NCI-H128 (cell line): ENCODE results near the gene UGCG.
"Not testable (repeated sequence)": the region's sequence is repeated elsewhere in the genome, so short reads cannot be mapped to it uniquely, and the experiment has no call there.

Source experiments
- DNase-seq: peaks from one replicate; lab custom pipeline; 2025; ENCODE audit not compliant: unreplicated experiment; lab: John Stamatoyannopoulos, UW

Gene UGCG

DNA sequence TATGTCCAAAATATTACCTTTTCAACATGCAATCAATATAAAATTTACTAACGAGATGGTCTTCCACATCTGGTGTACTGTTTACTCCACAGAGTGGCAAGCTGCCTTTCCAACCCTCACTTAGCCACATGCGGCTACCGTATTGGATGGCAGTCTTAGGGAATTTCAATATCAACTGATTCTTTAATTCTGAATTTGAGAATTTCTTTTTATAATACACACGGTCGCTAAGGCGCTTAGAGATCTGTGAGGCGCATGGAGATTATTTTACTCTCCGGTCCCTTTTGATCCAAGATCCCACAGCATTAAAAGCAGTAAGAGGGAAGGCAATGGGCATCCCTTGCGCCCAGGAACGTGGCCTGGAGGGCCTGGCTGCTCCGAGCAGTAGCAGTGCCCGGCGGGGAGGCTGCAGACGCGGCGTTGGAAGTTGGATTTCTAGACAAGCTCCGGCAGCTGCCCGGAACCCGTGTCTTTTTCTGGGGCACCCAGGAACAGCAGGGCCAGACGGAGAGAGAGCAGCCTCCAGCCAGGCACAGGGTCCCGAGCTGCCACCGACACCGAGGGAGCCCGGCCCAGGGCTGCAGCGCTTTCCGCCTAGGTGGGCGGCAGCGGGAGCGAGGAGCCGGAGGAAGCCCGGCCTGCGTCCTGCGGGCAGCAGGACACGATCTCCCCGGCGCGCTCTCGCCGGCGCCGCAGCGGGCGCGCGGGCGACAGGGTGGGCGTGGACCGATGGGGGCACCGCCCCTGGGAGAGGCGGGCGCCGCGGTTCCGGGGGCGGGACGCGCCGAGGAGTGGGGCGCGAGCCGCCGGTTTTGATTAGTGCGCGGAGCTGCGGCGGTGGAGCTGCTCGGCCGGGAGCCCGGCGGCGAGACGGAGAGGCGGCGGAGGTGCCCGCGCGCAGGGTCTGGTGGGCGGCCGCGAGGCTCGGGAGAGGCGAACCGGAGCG, at the start of gene UGCG:
TSS of gene UGCG (plus strand) at position 819 of the 946 bp plus-strand sequence. CDS start 402 bp downstream, outside the sequence.
- DNase-seq: peak; percentile 89

DNA sequence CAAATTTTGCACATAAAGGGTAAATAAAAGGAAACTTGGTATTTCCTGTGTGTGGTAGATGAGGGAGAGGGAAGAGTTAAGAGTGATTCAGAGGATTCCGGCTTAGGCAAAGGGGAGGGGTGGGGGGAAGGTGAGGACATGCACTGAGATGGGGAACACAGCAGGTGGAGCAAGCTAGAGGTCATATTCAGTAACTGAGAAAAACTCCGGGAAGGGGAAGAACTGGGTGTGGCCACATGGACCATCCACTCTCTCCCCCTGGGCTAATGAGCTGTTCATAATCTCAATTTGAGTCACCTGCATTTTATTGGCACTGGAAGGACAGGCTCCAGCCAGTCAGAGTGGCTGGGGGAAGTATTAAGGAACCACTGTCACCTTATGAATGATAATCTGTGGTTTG, 45.1 kb upstream of the UGCG start:
- no peak for DNase-seq

DNA sequence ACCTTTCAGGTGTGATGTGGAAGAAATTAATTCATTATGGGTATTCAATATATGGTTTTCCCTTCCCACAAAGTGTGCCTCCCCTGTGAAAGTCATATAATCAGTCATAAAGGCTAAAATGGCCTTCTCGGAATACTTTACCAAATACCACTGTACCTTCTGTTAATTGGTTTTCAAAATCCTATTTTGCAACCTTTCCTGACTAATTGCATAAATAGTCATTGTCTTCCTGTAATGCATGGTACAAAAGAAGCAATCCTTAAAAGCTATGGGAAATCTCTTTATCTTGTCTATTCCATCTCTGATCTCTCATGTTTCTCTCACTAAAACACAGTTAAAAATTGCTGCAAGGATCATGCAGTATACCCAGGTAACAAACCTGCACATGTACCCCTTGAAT, 44.3 kb upstream of the UGCG start:
- no peak for DNase-seq

DNA sequence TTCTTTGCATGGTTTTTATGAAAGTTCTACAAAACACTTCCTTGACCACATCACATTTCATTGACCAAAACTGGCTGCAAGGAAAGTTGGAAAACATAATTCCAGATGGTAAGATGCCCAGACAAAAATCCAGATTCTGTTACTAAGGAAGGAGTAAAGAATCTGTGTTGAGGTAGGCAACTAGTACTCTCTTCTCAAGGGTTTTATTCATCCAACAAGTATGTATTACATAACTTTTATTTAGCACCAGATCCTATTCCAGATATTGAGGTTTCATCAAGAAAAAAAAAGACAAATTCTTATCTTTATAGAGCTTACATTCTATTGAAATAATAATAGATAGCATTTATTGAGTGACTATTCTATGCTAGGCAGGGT, 43.2 kb upstream of the UGCG start:
- DNase-seq: no peak

DNA sequence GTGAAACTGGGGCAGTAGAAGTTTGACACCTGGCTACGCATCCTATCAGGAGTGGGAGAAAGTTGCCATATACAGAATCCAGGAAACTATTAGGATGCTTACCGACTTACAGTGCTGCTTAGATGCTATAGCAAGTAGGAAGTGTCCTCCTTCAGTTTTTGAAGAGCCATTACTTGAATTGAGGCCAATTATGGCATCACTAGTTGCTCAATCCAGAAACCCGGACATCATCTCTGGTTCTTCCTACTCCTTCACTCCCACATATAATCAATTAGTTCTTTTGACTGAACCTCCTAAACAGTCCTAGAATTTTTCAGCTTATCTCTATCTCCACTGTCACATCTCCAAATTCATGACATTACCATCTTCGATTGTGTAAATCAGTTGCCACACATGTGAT, 41.8 kb upstream of the UGCG start:
- no peak for DNase-seq

DNA sequence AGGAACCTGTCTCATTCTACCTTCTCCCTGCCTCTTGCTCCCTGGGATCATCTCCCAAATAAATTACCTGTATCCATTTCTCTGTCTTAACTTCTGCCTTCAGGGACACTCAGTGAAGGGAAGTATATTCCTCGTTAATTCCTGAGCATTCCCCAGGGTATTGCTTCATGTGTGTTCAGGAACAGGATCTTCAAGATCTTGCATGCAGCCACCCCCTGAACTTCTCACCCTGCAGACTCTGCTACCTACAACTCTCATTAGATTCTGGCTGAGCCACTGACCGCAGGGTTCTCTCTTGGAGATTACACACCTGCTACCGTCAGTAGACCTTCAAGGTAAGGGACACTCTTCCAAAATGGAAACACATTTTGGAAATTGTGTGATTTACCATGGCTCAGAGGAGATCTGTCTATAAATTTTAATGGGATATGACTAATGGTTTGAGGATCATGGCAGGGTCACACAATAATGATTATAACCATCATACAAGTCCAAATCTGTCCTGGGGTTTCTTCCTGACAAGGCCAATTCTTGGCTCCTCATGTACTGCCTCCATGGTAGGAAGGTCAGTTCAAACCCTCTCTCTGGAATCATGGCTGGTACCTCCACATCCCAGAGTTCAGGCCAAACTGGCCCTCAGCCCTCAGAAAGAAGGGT, 38.9 kb upstream of the UGCG start:
- no peak for DNase-seq

DNA sequence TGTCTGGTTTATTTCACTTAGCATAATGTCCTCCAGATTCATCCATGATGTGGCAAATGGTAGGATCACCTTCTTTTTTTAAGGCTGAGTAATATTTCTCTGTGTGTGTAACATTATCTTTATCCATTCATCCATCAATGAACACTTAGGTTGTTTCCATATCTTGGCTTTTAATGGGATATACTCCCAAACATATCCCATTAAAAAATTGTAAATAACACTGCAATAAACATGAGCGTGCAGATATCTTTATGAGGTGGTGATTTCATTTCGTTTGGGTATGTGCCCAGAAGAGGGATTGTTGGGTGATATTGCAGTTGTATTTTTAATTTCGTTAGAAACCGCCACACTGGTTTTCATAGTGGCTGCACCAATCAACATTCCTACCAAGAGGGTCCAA, 36.2 kb upstream of the UGCG start:
- no peak for DNase-seq

DNA sequence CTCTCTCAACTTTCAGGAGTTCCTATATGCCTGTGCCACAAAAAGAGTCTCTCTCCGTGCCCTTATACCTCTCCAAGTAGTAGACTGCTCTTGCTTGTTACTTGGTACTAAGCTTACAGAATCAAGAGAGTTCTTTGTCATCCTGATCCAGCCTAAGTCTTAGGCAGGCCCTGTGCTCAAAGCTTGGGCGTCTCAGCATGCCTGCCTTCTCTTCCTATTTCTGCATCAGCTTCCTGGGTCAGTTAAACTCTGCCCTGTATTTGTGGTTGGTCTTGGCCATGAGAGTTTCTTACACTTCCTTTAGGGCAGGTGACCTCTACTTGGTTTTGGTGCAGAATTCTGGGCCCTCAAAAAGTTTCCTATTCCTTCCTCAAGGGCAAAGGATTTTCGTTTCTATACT, 33.0 kb upstream of the UGCG start:
- DNase-seq: no peak

DNA sequence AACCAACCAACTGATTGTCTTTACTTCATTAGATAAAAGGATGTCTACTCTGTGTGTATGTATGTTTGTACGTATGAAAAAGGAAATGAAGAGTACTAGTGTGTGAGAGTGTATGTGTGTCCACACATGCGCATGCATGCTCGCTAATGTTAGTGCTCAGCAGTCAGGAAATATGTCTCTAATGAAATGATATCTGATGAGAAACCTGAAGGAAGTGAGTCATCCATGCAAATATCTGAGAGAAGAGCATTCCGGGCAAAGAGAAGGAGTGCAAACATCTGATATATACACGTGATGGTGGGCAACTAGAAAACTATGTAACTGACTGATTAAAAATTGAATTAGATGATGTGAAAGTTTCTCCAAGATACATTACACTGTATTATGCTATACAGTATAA, 29.6 kb upstream of the UGCG start:
- no peak for DNase-seq

DNA sequence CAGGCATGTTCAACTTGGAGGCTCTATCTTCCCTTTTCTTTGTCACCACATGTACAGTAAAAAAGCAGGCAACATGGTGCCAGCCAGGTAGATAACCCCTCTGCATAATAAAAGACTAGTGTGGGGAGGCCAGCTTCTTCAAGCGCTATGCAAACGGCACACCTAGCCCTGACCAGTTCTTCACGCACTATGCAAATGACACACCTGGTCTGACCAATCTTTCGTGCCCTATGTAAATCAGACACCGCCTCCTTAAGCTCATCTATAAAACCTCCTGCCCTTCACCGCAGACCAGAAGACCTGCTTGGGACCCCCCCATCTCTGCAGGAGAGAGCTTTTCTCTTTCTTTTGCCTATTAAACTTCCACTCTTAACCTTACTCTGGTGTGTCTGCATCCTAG, 28.1 kb upstream of the UGCG start:
- no peak for DNase-seq

DNA sequence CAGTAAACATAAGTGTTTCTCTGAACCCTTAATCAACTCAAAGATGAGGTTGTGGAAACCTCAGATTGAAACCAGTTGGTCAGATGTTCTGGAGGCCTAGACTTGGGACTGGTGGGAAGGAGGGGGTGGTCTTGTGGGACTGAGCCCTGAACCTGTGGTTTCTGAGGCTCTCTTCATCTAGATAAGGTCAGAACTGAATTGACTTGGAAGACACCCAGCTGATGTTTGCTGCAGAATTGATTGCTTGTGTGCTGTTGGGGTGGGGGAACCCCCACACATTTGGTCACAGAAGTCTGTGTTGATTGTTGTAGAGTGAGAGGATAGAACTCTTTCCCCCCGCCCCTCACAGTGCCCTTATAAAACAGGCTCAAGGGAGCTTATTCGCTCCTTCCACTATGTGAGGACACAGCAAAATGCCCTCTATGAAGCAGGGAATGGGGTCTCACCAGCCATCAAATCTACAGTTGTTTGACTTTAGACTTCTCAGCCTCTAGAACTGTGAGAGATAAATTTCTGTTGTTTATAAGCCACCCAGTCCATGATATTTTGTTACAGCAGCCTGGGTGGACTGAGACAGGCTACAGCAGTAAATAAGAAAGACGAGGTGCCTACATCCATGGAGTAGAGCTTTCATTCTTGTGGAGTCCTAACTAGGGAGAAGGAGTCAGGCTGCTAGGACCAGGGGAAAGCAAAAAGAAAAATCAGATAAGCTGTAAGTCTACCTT, 25.7 kb upstream of the UGCG start:
- no peak for DNase-seq

DNA sequence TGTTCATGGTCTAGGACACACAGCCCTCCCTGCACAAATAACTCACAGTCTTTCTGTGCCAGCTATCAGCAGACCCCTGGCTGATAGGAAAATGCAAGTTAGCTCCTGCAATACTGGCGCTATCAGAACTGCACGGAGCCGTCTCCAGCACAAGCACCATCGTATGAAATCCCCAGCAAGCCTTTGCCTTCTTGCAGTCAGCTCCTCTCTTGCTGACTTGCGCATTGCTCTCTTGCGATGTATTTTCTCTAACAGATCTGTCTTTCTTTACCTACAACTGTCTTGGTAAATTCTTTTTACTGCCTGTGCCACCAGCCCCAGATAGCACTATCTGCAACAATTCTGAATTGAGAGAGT, 25.1 kb upstream of the UGCG start:
- no peak for DNase-seq

DNA sequence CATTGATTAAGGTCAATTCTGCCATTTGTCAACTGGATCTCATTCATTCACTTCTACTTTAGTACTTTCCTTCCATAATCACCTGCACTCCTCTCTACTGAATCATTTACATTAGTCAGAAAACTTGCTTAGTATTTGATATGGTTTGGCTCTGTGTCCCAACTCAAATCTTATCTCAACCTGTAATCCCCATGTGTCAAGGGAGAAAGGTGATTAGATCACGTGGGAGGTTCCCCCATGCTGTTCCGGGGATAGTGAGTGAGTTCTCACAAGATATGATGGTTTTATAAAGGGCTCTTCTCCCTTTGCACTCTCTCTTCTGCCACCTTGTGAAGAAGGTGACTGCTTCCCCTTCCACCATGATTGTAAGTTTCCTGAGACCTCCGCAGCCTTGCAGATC, 23.7 kb upstream of the UGCG start:
- DNase-seq: no peak

DNA sequence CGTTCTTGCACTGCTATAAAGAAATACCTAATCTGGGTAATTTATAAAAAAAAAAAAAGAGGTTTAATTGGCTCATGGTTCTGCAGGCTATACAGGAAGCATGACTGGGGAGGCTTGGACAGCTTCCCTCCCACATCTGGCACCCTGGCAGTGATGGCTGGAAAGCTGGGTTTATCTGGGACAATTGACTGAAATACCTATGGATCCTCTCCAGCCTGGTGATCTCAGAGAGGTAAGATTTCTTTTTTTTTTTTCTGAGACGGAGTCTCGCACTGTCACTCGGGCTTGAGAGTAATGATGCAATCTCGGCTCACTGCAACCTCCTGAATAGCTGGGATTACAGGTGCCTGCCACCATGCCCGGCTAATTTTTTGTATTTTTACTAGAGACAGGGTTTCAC, 22.7 kb upstream of the UGCG start:
- no peak for DNase-seq

DNA sequence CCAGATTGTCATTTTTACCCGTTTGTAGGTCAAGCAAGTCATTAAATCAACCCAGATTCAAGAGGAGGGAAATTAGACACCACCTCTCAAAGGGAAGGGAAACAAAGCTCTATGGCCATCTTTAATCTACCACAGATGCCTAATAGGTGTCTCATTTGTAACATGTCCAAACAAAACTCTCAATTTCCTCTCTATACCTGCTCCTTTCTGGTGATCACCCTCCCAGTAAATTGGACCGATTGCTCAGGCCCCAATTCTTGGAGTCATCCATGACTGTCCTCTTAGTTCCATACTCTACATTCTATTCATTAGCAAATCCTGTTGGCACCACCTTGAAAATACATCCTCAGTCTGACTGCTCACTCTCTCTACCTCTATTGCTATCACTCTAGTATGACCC, 22.1 kb upstream of the UGCG start:
- DNase-seq: no peak

DNA sequence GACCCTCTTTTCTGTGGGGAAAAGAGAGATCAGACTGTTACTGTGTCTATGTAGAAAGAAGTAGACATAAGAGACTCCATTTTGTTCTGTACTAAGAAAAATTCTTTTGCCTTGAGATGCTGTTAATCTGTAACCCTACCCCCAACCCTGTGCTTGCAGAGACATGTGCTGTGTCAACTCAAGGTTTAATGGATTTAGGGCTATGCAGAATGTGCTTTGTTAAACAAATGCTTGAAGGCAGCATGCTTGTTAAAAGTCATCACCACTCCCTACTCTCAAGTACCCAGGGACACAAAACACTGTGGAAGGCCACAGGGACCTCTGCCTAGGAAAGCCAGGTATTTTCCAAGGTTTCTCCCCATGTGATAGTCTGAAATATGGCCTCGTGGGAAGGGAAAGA, 21.3 kb upstream of the UGCG start:
- DNase-seq: not testable (repeated sequence)

DNA sequence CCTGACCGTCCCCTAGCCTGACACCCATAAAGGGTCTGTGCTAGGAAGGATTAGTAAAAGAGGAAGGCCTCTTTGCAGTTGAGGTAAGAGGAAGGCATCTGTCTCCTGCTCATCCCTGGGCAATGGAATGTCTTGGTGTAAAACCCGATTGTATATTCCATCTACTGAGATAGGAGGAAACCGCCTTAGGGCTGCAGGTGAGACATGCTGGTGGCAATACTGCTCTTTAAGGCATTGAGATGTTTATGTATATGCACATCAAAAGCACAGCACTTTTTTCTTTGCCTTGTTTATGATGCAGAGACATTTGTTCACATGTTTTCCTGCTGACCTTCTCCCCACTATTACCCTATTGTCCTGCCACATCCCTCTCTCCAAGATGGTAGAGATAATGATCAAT, 20.9 kb upstream of the UGCG start:
- not testable (repeated sequence) for DNase-seq

DNA sequence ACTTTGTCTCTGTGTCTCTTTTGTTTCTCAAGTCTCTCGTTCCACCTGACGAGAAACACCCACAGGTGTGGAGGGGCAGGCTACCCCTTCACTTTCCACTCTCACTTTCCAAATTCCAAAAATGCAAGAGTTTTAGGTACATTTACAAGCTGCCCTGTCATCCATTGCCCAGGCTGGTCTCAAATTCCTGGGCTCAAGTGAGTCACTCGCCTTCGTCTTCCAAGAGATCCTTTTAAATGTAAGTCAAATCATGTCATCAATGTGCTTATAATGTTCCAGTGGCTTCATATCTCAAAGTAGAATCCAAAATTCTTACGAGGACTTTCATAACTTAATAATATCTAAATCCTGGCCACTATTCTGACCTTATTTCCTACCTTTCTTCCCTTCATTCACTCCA, 20.4 kb upstream of the UGCG start:
- DNase-seq: no peak

DNA sequence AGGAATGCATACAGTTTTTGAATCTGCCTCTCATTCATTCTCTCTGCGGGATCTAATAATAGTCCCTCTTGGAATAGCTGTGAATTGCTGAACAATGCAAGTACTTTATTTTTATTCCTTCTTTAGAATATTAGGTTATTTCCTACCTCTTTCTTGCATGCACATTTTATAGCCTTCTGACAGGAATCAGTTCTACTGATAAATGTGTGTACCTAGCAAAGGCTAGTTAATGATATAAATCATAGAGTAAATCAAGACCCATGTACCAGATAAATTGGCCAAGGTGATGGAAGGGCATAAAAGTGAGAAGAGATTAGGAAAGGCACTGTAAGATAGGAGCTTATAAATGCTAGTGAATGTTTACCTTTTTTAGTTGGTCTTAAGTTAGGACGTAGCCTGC, 19.2 kb upstream of the UGCG start:
- no peak for DNase-seq

DNA sequence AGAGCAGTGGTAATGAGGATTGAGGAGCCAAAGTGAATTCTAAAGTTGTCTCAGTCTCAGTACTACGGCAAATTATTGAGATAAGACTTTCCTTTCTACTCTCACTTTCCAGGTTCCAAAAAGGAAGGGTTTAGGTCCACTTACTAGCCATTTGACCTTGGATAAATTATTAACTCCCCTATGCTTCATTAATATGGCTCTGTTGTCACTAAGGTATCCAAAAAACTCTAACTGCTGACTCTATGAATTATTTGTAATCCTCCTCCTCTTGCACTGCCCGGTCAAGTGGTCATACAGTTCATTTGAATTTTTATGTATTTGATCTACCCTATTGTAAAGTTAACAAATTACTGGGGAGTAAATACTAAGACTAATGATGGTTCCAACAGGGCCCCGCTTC, 17.7 kb upstream of the UGCG start:
- no peak for DNase-seq

DNA sequence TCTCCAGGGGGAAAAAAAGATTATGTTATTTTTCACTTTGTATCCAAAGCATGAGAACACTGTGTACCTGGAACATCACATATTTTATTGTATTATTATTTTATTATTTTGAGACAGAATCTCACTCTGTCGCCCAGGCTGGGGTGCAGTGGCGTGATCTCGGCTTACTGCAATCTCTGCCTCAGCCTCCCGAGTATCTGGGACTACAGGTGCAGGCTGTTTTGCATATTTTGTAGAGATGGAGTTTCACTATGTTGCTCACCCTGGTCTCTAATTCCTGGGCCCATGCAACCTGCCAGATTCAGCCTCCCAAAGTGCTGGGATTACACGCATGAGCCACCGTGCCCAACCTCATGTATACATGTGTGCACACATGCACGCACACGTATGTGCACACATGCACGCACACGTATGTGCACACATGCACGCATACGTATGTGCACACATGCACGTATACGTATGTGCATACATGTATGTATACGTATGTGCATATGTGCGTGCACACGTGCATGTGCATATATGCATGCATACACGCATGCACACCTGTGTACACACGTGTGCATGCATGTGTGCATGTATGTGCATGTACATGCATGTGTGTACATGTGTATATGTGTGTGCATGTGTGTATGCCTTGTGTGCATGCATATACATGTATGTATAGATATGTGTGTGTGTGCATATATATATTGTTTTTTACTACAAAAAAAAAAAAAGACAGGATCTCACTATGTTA, 9.5 kb upstream of the UGCG start:
- DNase-seq: no peak
